H1 (cell line): ENCODE data around the gene CTTNBP2.

Experiments
- BCL11A ChIP-seq, 2 experiments: IDR thresholded peaks; one replicate each; pipeline ENCODE4 v1.6.1; 2011; ENCODE audit warnings: low read depth in 2 of 2, low read length in 2 of 2, mild to moderate bottlenecking in 2 of 2
- CBX5 ChIP-seq: fragments of 300-800, 300-1000 bp; sonication (generic); IDR thresholded peaks from 2 replicates; pipeline ENCODE4 v1.7.1; 2016; ENCODE audit warnings: antibody characterized with exemption, low read length, low read depth
- CTCF ChIP-seq, 3 experiments: IDR thresholded peaks; 1 replicate in 2 of 3; 2 replicates in 1 of 3; pipeline versions ENCODE4 v1.5.1 to v1.6.1; 2011; ENCODE audit warnings: low read length in 3 of 3, mild to moderate bottlenecking in 3 of 3, inconsistent platforms in 2 of 3, low read depth in 1 of 3, moderate library complexity in 1 of 3; ENCODE audit not compliant: insufficient read depth in 1 of 3; ENCODE audit errors: control extremely low read depth in 1 of 3
- EP300 ChIP-seq, 2 experiments: IDR thresholded peaks; 1 replicate in 1 of 2; 2 replicates in 1 of 2; pipeline ENCODE4 v1.6.1; 2011 to 2012; ENCODE audit warnings: low read depth in 2 of 2, low read length in 2 of 2, mild to moderate bottlenecking in 2 of 2, borderline replicate concordance in 1 of 2, inconsistent platforms in 1 of 2, moderate library complexity in 1 of 2
- FOSL1 ChIP-seq: IDR thresholded peaks from 2 replicates; pipeline ENCODE4 v1.6.1; 2011; ENCODE audit warnings: mild to moderate bottlenecking, low read depth, low read length, moderate library complexity; ENCODE audit not compliant: insufficient read depth
- HDAC6 ChIP-seq: IDR thresholded peaks from one replicate; pipeline ENCODE4 v1.7.1; 2012; ENCODE audit warnings: low read depth, mild to moderate bottlenecking, inconsistent platforms, low read length, moderate library complexity
- JUND ChIP-seq: IDR thresholded peaks from 2 replicates; pipeline ENCODE4 v1.6.1; 2011; ENCODE audit warnings: mild to moderate bottlenecking, improper control_type of control experiment, low read length
- KDM5A ChIP-seq: fragments of 200-600 bp; IDR thresholded peaks from 2 replicates; pipeline ENCODE4 v1.7.1; 2012; ENCODE audit warnings: mild to moderate bottlenecking, low read length, inconsistent platforms, mixed read lengths
- PHF8 ChIP-seq: fragments of 200-600 bp; sonication (generic); conservative IDR thresholded peaks from 2 replicates; pipeline ENCODE4 v1.7.1; 2012; ENCODE audit warnings: low read depth, mild to moderate bottlenecking, inconsistent platforms, low read length, moderate library complexity
- POLR2A ChIP-seq, 2 experiments: IDR thresholded peaks; 1 replicate in 1 of 2; 2 replicates in 1 of 2; pipeline ENCODE4 v1.6.1; 2011; ENCODE audit warnings: low read depth in 2 of 2, low read length in 2 of 2, mild to moderate bottlenecking in 2 of 2; ENCODE audit errors: control extremely low read depth in 1 of 2
- RBBP5 ChIP-seq: IDR thresholded peaks from 2 replicates; pipeline ENCODE4 v1.7.1; 2012; ENCODE audit warnings: low read depth, mild to moderate bottlenecking, inconsistent platforms, low read length, moderate library complexity, borderline replicate concordance
- TAF1 ChIP-seq: IDR thresholded peaks from 2 replicates; pipeline ENCODE4 v1.6.1; 2011; ENCODE audit warnings: mild to moderate bottlenecking, low read depth, low read length
- TBP ChIP-seq: IDR thresholded peaks from 2 replicates; pipeline ENCODE4 v1.6.1; 2011; ENCODE audit warnings: low read depth, low read length, improper control_type of control experiment
- USF2 ChIP-seq: IDR thresholded peaks from 2 replicates; pipeline ENCODE4 v1.6.1; 2011; ENCODE audit warnings: low read length, improper control_type of control experiment

DNA sequence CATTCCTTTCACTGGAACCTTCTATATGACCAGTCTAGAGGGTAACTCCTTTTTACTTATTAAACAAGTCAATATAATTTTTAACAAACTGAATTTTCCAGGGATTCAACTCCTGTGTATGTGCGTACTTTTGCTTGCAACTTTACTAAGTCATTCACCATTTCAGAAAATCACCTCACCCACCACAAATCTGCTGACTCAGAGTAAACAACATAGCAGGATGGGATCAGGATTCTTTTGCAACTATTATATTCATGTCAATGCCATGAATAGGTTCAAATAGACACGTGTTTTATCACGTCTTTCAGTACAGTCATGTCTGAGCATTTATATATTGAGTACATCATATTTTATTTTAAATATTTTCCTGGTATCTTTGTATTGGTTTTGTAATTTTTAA, 14.5 kb downstream of the CTTNBP2 start:
- TF ChIP-seq USF2 (no peak), KDM5A (no peak), CTCF (IDR thresholded peaks at IDR 0.05; ENCODE audit: control extremely low read depth in 1 of 3, insufficient read depth in 1 of 3, low read depth in 1 of 3, low read length in 3 of 3) (no peak), RBBP5 (no peak), JUND (no peak), TAF1 (no peak), EP300 (IDR thresholded peaks at IDR 0.05; ENCODE audit: borderline replicate concordance in 1 of 2, low read depth in 2 of 2, low read length in 2 of 2) (no peak), HDAC6 (no peak), CBX5 (no peak), TBP (no peak), POLR2A (IDR thresholded peaks at IDR 0.05; ENCODE audit: control extremely low read depth in 1 of 2, low read depth in 2 of 2, low read length in 2 of 2) (no peak), PHF8 (no peak), FOSL1 (no peak), BCL11A (IDR thresholded peaks at IDR 0.05; ENCODE audit: low read depth in 2 of 2, low read length in 2 of 2) (no peak)
